ENCODE data around the gene CD22. TPM values are rescaled to one million over a fixed set of nuclear protein-coding genes. Genes with fewer than 3 reads are reported as not detected.

CD22 gene
- total and polyA plus RNA-seq, 2 of the 13 experiments (the other 11 are each of a cell fraction or from before 2014, with no cell fraction given), result 0.71 to 1.7 TPM

DNA sequence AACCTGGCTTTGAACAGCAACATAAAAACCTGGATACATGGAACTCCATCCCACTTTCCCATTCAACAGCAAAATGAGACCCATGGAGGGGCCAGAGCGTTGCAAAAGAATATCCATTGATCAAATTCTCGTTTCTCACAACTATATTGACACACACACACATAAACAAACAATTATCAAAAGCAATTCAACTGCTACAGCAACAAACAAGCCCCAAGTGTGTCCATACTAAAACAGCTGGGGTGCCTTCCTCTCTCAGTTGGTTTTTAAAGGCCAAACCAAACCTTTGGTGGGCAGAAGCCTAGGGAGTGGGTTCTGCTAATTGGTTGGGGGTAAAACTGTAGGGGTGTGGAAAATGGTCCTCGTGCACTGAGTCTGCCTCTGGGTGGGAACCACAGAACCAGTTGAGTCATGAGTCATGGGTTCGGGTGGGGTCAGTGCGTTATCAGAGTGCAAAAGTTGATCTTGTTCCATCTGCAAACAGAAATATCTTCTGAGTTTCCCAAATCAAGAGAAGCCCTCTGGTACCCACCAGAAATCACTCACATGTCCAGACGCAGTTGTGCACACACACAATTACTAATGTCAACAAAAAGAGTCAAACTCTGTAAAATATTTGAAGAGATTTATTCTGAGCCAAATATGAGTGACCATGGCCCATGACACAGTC, 60.3 kb downstream of the CD22 start (continued):
- no peak for TF ChIP-seq ZBTB49 (CRISPR knock-in tag; IDR thresholded peaks at IDR 0.05; ENCODE audit: borderline replicate concordance)
- TF ChIP-seq ZNF333 (CRISPR knock-in tag; IDR thresholded peaks at IDR 0.05; ENCODE audit: borderline replicate concordance), result no peak
- no peak for TF ChIP-seq RAD51 (IDR thresholded peaks at IDR 0.05; ENCODE audit: borderline replicate concordance)
- TF ChIP-seq, protein P1, sequence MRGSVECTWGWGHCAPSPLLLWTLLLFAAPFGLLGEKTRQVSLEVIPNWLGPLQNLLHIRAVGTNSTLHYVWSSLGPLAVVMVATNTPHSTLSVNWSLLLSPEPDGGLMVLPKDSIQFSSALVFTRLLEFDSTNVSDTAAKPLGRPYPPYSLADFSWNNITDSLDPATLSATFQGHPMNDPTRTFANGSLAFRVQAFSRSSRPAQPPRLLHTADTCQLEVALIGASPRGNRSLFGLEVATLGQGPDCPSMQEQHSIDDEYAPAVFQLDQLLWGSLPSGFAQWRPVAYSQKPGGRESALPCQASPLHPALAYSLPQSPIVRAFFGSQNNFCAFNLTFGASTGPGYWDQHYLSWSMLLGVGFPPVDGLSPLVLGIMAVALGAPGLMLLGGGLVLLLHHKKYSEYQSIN (CRISPR knock-in tag; IDR thresholded peaks at IDR 0.05; ENCODE audit: borderline replicate concordance), result no peak
- peak; percentile 22 for TF ChIP-seq NR2F6 (IDR thresholded peaks at IDR 0.05)
- peak; percentile 67 for TF ChIP-seq NR2F6 (CRISPR knock-in tag; IDR thresholded peaks at IDR 0.05)
- TF ChIP-seq TP53 (CRISPR knock-in tag; conservative IDR thresholded peaks at IDR 0.05), result no peak
- TF ChIP-seq THYN1 (CRISPR knock-in tag; IDR thresholded peaks at IDR 0.05; ENCODE audit: borderline replicate concordance, low read depth), result no peak
- TF ChIP-seq BHLHE40 (IDR thresholded peaks at IDR 0.05; ENCODE audit: low read length), result no peak
- TF ChIP-seq AKAP8 (CRISPR knock-in tag; IDR thresholded peaks at IDR 0.05), result no peak
- no peak for TF ChIP-seq EED (CRISPR knock-in tag; IDR thresholded peaks at IDR 0.05)
- TF ChIP-seq ZC3H4 (CRISPR knock-in tag; IDR thresholded peaks at IDR 0.05; ENCODE audit: borderline replicate concordance), result no peak
- TF ChIP-seq NFYB (CRISPR knock-in tag; IDR thresholded peaks at IDR 0.05), result no peak
- no peak for TF ChIP-seq SPEN (CRISPR knock-in tag; IDR thresholded peaks at IDR 0.05; ENCODE audit: low read depth)
- TF ChIP-seq ZFP90 (CRISPR knock-in tag; IDR thresholded peaks at IDR 0.05; ENCODE audit: borderline replicate concordance), result no peak
- TF ChIP-seq, protein P2, sequence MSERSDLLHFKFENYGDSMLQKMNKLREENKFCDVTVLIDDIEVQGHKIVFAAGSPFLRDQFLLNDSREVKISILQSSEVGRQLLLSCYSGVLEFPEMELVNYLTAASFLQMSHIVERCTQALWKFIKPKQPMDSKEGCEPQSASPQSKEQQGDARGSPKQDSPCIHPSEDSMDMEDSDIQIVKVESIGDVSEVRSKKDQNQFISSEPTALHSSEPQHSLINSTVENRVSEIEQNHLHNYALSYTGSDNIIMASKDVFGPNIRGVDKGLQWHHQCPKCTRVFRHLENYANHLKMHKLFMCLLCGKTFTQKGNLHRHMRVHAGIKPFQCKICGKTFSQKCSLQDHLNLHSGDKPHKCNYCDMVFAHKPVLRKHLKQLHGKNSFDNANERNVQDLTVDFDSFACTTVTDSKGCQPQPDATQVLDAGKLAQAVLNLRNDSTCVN (CRISPR knock-in tag; IDR thresholded peaks at IDR 0.05; ENCODE audit: borderline replicate concordance), result no peak
- TF ChIP-seq HOXA7 (CRISPR knock-in tag; IDR thresholded peaks at IDR 0.05), result no peak
- TF ChIP-seq ZNF34 (CRISPR knock-in tag; IDR thresholded peaks at IDR 0.05; ENCODE audit: borderline replicate concordance), result no peak
- TF ChIP-seq ZNF430 (CRISPR knock-in tag; IDR thresholded peaks at IDR 0.05), result no peak; the same call in 1 of the 2 replicates
- TF ChIP-seq, protein P3, sequence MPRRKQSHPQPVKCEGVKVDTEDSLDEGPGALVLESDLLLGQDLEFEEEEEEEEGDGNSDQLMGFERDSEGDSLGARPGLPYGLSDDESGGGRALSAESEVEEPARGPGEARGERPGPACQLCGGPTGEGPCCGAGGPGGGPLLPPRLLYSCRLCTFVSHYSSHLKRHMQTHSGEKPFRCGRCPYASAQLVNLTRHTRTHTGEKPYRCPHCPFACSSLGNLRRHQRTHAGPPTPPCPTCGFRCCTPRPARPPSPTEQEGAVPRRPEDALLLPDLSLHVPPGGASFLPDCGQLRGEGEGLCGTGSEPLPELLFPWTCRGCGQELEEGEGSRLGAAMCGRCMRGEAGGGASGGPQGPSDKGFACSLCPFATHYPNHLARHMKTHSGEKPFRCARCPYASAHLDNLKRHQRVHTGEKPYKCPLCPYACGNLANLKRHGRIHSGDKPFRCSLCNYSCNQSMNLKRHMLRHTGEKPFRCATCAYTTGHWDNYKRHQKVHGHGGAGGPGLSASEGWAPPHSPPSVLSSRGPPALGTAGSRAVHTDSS (CRISPR knock-in tag; conservative IDR thresholded peaks at IDR 0.05), result no peak
- no peak for TF ChIP-seq ZBTB4 (CRISPR knock-in tag; IDR thresholded peaks at IDR 0.05; ENCODE audit: borderline replicate concordance)

Measured in HepG2 (cell line).